Stimulated activated CD4-positive, alpha-beta T cell treated with anti-CD3 and anti-CD28 coated beads, Interleukin-1b, Interleukin-23, amount 100 ng/mL, for 24 hours (primary cell): Measurements from ENCODE around the gene PEX5L.
"Not testable (repeated sequence)": the region's sequence is repeated elsewhere in the genome, so short reads cannot be mapped to it uniquely, and the experiment has no call there.

Source experiments
- DNase-seq, 4 experiments: peaks; one replicate each; pipeline ENCODE4 v3.0.0-alpha.2; 2020; ENCODE audit warnings: low read depth in 4 of 4, low spot score in 1 of 4

Gene PEX5L

DNA sequence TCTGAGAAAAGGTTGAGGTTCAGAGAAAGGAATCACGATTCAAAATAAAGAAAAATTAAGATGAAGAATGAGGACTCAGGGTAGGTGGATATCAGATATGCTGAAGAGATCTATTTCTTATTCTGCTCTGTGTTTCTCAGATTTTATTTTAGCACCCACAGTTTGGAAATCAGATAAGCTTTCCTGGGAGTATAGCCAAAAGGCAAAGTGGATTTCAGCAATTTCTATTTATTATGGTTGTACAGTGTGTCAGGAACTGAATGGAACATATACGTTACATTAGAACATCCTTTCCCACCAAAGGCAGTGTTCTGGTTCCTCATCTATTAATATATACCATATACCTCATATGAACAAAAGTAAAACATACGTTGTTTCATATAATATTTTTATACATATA, 18.9 kb downstream of the PEX5L start:
- DNase-seq: no peak

GRCh38 chr3:180011927-180012326, 24.8 kb downstream of the PEX5L start:
- DNase-seq: no peak

DNA sequence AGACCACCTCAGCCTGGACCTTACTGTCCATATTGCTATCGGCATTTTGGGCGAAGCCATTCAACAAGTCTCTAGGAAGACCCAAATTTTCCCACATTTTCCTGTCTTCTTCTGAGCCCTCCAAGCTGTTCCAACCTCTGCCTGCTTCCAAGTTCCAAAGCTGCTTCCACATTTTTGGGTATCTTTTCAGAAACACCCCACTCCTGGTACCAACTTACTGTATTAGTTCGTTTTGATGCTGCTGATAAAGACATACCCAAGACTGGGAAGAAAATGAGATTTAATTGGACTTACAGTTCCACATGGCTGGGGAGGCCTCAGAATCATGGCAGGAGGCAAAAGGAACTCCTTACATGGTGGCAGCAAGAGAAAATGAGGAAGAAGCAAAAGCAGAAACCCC, 28.4 kb downstream of the PEX5L start:
- DNase-seq: not testable (repeated sequence)

GRCh38 chr3:180004542-180004941, 32.2 kb downstream of the PEX5L start:
- no peak for DNase-seq

- DNase-seq: no peak
Observed at GRCh38 chr3:180002006-180002405, 34.7 kb downstream of the PEX5L start.

GRCh38 chr3:180000500-180000899, 36.2 kb downstream of the PEX5L start:
- DNase-seq: no peak

DNA sequence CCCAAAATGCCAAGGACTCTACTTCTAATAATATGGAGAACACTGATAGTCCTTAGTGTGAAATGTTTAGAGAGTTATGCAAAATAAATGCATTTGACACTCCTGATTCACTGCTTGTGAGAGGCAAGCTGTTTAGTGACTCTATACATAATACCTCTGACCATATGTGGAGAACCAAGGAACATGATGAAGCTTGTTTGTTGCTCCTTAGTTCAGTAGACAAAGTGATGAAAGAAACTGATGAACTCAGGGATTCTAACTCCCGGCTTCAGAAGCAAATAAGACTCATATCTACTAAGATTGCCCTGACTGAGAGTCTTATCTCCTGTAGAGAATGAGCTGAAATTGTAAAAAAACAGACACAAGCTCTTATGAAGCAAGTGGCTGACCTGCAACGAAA, 41.3 kb downstream of the PEX5L start:
- DNase-seq: no peak

DNA sequence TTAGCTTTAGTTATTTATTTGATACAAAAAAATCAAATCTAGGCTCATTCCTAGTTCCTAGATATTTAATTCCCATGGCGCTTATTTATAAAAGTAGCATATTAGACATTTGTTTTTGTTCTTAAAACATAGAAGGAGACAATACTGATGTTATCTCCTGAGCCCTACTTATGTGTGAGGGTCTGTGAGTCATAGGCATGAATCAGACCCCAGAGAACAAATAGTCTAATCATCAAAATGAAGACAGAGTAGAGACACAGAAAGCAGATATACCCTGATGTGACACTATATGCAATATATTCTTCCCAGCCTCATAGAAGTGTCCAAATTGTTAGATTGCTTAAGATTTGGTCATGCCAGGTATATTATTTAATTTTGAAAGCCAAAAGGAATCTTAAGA, 44.9 kb downstream of the PEX5L start:
- no peak for DNase-seq

DNA sequence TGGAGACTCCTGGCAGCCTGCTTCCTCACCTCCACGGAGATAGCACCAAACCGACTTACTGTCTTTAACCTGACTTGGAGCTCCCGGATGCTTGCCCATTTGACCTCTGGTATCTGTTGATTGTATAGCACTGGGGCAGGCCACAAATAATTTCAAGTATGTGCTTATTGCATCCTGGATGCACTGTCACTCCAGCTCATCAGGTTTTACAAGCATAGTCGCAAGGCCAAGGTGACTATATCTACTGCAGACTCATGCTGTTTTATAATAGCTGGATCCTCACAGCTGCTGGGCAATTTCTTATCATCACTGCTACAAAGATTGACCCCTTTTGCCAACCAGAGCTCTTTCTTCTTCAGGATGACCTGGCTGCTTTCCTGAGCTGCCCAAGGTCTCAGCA, 45.6 kb downstream of the PEX5L start:
- no peak for DNase-seq

- DNase-seq: no peak
Observed at GRCh38 chr3:179981646-179982045, 55.1 kb downstream of the PEX5L start.

- DNase-seq: no peak
Observed at GRCh38 chr3:179977356-179977755, 59.4 kb downstream of the PEX5L start.

DNA sequence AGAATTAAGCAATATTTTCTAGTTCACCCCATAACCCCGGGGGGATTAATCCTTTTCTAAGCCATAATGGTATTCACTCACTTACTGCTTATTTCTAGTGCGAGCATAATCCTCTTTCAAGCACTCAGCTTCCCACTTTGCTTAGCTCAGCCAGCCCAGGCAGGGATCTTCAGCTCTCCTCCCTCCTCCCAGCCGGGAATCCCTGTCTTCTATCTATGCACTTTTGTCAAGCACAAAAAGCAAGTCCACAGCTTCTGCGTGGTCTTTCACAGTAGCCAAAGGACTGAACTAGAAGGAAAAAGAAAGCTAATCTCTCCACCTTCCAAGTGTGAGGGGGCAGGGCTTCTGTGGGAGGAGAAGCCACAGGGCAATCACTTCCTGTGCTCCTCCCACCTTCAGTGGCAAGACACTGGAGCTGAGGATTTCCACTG, 62.8 kb downstream of the PEX5L start:
- DNase-seq: no peak

DNA sequence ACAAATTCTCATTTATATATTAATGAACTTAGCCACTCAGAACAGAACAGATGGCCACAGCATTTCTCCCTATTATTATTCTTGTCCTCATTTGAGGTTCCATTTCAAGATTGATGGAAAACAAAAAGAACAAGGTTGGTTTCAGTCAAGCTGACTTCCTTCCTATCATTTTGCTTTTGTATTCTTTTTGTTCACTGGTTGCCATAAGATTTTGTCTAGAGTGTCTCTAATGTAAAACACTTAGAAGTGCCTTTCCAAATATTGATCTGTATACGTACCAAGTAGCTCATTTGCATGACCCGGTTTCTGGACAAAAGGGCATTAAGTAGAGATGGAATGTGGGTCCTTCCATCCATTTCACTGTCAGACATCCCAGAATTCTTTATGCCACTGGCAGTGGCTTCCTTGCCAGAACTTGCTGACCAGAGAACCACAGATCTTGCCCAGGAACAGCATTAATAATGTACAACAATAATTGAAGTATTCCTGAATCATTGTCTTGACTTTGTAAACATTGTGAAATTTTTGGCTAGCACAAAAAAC, 63.8 kb downstream of the PEX5L start:
- DNase-seq: no peak

DNA sequence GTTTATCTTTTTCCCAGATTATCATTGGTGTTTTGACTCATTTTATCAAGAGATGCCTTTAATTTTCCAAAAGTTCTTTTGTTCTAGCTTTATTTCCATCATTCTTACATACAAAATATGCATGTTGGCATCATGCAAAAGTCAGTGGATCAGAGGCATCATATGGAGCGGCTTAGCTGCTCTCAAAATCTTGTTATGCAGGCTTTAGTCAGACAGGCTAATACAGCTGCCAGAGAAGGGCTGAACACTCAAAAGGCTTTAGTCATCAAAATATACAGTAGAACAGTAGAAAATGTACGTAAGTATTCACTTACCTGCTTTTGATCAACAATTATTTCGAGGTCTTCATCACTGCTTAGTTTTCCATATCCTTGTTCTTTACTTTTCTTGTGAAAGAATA, 65.5 kb downstream of the PEX5L start:
- no peak for DNase-seq

DNA sequence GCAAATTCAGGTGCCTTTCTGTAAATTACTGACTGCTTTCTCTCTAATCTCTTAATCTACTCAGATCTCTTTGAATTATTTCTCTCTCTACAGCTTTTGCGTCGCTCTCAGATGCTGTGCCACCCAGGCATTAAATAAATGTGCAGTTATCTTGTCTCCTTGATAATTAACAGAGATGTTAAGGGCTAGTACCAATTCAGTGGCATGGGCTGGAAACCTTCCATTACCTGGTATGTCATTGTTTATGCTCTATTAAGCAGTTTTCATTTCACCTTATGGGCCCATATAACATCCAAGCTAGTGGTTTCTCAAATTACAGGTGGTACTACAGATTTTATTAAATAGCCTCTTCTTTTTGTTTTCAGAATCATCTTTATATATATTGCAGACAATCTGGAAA, 66.0 kb downstream of the PEX5L start:
- no peak for DNase-seq

DNA sequence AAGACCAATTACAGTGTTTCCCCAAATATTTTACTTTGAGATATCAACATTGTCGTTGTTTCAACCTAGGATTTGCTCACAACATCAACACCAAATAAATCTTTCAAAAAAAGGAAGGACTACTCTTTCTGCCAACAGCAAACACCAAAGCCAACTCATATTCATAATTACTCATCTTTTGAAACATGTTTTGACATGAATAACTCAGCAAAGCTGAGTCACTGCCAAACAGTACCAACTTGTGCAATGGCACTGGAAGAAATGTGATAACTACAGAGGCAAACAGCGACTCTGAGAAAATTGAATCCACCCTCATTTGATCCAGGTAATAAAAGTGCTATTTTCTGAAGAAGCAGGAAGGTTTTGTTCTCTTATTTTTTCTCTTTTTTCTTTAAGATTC, 67.2 kb downstream of the PEX5L start:
- no peak for DNase-seq

GRCh38 chr3:179967622-179968021, 69.1 kb downstream of the PEX5L start:
- no peak for DNase-seq

- DNase-seq: no peak
Observed at GRCh38 chr3:179964890-179965289, 71.8 kb downstream of the PEX5L start.

DNA sequence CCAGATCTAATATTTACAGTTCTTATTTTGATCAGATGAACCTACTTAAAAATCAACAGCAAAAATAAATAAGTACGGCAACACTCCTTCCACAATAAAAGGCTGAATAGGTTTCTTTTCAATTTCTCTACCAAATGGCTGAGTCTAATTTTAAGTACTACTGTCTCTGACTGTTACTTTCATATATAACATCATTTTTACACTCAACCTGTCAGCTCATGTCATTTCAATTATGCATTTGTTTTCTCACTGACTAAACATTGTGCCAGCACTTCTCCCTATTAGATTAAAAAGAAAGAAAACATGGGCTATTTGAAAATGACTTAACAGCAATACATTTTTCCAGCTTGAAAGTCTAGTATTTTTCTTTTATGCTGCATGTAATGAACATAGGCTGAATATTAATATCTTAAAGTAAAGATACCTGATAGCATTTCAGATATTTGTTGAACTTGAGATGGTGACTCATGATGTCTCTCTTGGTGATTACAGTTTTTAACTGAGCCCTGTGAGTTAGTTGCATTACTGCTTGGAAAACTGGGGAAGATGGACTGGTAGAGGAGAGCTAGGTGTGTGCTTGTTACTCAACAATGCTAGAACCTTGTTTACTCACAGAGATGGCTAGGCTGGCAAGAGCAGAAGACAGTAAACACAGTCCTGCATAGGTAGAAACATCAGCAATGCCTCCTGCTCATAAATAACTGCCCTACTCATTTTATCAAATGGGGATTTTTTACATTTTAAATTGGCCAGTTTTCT, 73.9 kb downstream of the PEX5L start:
- no peak for DNase-seq

GRCh38 chr3:179961703-179962078, 75.0 kb downstream of the PEX5L start:
- DNase-seq: no peak

DNA sequence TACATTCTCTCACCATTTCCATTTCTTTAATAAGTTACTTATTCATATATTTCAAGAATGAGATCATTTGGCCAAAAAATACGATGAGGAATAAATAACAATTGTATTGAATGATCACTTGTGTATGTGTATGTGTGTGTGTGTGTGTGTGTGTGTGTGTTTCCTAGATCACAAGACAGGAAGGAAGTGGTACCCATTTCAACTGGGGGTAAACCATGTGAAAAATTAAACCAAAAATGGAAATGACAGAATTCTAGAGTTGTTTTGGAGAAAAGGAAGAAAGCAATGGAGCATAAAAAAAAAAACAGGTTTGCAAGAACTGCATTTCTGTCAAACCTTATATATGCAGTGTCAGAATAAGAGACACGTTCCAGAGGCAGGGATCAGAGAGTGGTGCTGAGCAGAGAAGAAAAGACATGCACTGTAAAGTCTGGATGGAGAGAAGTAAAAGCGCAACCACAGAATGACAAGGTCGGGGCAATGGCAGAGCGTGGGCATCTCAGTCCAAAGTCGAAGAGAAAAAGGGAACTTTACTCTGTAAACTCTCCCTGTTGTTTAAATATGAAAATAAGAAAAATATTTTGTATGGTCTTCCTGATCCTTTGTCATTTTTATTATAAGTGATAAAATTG, 75.5 kb downstream of the PEX5L start:
- DNase-seq: no peak

GRCh38 chr3:179958759-179959158, 78.0 kb downstream of the PEX5L start:
- DNase-seq: no peak

GRCh38 chr3:179958143-179958542, 78.6 kb downstream of the PEX5L start:
- DNase-seq: no peak
